Skin epidermis (tissue), 12 donors: ENCODE measurements around the gene MAST4.

Source experiments
- H3K27ac ChIP-seq, 21 experiments: fragments of 200-600 bp; sonication (generic) in 11 of 21; one replicate each; pipeline ENCODE4 v1.5.0; 2020; ENCODE audit warnings: mild to moderate bottlenecking in 3 of 21, inconsistent platforms in 2 of 21, moderate library complexity in 2 of 21
- H3K4me3 ChIP-seq, 7 experiments: fragments of 200-600 bp; sonication (generic) in 2 of 7; one replicate each; pipeline ENCODE4 v1.5.0; 2020; ENCODE audit warnings: inconsistent platforms in 2 of 7, mild to moderate bottlenecking in 2 of 7, moderate library complexity in 1 of 7

The MAST4 gene

DNA sequence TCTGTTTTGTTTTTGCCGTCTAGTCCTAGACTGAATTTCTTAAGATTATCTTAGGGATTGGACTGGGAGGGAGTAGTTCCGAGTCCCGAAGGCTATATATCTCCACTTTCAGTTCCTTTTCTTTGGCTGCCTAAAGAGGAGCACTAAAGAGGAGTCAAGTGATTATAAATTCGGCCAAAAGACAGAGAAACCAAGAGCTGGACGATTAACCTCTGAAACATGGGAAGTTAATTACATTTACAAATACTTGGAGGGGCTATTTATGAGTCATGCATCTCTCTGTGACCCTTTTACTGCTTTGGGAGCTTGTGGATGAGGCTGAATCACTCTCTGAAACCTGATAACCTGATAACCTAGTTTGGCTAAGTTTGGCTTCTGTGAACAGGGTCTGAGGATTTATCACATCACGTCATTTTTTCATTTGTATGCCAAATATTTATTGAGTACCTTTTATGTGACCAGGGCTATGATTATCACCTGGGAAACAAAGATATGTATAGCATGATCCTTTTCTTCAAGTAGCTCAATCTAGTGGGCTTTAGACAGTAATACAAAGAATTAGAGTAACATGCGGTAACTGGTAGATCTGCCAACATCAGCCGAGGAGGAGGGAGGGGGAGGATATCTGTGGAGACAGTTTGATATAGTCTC, 419.5 kb downstream of the MAST4 start:
- peak overlapping the region in 4 of 7 experiments; percentile 5 to 19 (median 16) for H3K4me3 ChIP-seq
- peak overlapping the region in 18 of 21 experiments; percentile 9 to 85 (median 64) for H3K27ac ChIP-seq

DNA sequence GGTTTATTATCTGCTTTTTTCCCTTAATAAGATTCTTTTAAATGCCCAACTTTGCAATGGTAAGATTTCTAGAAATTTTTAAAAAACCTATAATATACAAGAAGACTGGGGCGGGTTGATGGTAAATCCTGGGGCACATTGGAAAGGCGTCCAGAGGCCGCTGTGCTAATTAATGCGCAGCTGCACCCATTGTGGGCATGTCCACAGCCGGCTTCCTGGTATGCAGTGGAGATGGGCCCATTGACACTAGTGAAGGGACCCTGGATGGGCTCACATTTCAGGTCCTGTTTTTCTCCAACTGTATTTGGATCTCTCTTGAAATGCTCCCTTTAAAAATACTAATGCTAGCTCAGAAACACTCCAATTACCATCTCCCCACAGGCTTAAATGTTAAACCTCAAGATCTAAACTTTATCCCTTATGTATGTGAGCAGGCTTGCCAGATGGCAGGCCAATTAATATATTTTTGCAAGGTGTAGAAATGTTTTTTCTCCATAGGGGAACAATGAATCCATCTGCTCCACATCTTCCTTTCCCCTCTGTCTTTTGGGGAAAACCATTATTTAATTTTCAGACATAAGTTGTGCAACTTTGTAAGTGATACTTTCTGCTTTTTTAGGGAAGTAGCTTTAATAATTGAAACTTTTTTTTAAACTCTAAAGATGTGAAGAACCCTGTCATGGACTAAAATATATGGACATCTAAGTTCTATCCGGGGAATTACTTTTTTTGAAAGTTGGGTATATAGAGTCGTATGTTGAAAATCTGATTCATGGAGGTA, 423.1 kb downstream of the MAST4 start:
- Histone ChIP-seq H3K4me3 (no peak overlapping the region), H3K27ac (no peak overlapping the region)

DNA sequence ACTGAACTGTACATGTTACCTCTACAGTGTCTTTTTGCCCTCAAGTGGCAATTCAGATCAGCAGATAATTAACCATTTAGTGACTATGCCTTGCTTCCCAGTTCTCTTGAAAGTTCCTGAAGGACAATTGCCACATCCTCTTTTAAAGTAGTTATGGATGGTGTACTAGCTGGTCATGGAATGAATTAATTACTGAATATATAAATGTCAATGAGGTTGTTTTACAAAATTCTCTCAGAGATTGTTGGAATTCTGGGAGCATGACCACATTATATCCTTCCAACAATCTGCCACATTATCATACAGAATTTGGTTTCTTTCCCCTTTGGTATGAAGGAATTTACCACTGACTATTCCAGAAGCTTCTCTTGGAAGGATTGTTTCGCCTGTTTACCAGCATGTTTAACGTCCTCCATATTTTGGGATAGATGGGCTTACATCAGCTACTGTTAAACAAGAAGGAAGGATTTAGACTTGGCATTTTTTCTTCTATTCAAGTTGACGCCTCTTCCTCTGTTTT, 424.0 kb downstream of the MAST4 start:
- Histone ChIP-seq H3K4me3 (no peak overlapping the region), H3K27ac (peak overlapping the region in 9 of 21 experiments; percentile 1 to 64 (median 31))

DNA sequence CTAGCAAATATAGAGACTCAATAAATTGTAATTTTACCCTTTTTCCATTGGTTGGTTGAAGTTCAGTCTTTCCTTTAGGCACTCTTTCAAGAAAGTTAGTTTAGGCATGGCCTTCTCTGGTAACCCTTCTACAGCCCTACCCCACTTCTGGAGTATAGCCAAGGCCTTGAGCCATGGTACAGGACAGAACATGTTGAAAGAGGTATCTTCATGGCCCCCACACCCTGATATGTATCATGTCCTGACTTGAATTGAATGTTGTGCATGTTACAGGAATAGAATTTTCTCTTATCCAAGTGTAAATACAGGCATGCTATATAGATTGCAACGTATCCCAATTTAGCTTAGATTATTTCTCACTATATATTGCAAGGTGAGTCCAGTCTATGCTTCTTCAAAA, 424.8 kb downstream of the MAST4 start:
- no peak overlapping the region for H3K4me3 ChIP-seq
- H3K27ac ChIP-seq, result peak overlapping the region in 12 of 21 experiments; percentile 1 to 71 (median 43)

DNA sequence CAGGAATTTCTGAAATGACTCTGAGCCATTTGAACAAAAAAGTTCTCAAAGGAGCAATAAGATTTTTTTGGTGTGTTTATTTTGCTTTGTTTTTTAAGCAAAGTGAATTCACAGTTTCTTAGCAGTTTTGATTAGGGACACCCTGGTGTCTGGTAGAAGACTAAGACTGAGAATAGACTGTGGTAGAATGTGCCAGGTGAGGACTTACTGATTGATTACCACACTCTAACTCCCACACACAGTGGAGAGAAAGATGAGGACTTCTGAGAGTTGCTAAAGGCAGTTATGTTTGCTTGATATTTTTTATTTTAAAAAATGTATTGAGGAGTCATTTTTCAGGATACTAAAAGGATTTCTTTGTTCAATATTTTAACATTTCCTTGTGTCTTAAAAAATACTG, 425.3 kb downstream of the MAST4 start:
- Histone ChIP-seq H3K4me3 (no peak overlapping the region), H3K27ac (peak overlapping the region in 11 of 21 experiments; percentile 5 to 71 (median 37))

DNA sequence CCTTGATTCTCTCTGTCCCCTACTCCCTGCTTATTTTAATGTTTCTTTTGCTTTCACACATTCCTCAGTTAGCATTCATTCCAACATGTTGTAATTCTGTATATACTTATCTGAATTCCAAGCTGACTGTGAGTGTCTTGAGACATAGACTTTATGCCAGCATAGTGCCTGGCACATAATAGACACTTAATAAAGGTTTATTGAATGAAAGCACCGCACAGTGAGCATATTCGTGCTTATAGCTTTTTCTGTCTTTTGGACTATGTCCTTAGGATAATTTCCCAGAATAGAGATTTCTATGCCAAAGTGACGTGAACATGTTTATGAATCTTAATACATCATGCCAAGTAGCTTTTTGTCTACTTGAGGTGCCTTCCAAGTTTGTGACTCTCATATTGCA, 425.8 kb downstream of the MAST4 start:
- peak overlapping the region in 7 of 21 experiments; percentile 0 to 71 (median 37) for H3K27ac ChIP-seq
- H3K4me3 ChIP-seq, result no peak overlapping the region

DNA sequence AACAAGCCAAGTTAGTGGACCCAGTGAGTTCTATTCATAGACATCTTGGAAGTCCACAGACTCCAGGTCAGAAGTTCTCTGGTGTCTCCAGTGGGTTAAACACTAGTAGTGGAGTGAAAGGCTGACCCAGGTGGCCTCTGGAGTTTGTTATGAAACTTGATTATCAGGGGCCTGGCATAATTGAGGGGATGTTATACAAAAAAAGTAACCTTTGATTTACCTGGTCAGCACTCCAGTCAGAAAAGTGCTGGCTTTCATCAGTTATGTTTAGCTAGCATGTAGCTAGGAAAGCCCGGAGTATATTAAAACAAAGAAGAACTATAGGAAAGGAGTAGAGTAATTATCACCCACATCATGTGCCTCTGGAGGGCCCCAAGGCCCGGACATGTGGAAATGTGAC, 429.3 kb downstream of the MAST4 start:
- Histone ChIP-seq H3K4me3 (no peak overlapping the region), H3K27ac (no peak overlapping the region)

DNA sequence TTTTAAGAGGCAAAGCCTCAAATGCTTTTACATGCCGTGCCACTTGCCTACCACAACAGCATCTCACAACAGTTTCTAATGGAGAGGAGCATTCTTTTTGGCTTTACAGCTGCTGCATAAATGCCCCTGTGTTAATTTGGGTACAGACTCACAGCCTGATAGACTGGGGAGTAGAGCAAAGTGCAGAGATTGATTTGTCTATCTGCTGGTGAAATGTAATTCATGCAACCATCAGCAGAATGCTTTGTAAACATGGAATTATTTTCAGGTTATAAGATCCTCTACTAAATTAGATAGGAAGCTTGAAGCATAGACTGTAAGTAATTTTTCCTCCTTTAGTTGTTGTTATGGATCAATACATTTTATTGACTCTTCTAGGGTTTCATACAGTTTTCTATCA, 430.1 kb downstream of the MAST4 start:
- no peak overlapping the region for H3K4me3 ChIP-seq
- H3K27ac ChIP-seq, result no peak overlapping the region

DNA sequence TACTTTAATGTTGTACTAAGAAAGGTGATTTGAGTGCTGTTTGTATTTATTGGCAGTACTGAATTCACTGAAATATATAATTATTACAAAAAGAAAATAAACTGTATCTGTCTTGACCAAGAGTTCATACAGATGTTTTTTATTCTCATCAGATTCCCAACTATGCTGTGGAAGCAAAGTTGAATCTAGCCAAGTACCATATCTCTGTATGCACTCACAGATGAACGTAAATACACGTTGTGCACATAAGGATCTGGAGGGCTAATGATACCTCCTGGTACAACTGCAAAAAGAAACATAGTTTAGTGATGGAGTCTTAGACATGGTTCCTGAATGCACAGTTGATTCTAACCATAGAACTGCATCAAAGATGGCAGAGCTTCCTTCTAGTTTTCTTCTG, 431.0 kb downstream of the MAST4 start:
- H3K27ac ChIP-seq, result no peak overlapping the region
- H3K4me3 ChIP-seq, result no peak overlapping the region

DNA sequence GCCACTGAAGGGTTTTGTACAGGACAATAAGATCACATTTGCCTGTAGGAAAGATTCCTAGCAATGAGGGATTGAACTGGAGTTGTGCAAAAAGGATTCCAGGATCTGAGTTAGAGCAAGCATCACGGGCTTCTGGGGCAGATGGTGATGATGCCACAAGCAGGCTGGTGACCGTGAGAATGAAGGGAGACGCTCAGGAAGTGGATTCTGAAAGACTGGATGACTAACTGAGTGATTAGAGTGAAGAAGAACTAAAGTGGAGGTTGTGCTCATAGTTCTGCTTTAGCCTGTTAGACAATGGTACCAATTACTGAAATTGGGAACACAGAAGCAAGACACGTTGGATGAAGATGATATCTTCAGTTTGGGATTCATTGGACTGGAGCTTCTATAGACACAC, 432.2 kb downstream of the MAST4 start:
- H3K27ac ChIP-seq, result no peak overlapping the region

DNA sequence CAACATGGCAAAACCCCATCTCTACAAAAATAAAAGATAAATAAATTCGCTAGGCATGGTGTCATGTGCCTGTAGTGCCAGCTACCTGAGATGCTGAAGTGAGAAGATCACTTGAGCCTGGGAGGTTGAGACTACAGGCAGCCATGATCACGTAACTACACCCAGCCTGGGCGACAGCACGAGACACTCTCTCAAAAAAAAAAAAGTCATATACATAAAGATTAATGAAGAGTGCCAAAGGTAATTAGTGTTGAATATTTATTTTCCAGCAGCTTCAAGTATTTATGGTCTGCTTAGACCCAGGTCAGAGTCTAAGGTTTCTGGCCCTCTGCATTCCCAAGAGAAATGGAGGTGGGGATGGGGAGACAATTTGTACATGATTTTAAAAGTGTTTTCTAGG, 432.7 kb downstream of the MAST4 start:
- peak overlapping the region in 3 of 21 experiments; percentile 17 to 30 (median 26) for H3K27ac ChIP-seq
- H3K4me3 ChIP-seq, result no peak overlapping the region

More for the DNA sequence above, 432.2 kb downstream of the MAST4 start:
- no peak overlapping the region for H3K4me3 ChIP-seq

DNA sequence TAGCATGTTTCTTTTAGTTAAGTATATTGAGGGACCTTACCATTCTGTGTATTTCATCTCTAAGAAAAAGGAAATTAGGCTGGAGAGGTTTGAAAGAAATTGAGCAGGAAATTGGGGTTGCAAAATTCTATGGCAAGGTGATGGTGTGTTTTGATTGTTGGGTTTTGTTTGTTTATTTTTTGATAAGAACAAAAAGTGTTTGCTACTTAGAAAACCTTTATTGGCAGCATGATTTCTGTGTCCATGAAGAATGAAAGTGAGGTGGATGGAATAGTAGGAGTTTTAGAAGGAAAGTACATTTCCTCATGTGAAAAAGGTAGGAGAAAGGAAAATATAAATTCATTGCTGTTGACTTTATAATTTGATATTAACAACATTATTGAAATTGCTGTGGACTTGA, 433.3 kb downstream of the MAST4 start:
- no peak overlapping the region for H3K4me3 ChIP-seq
- peak overlapping the region in 1 of 21 experiments; percentile 30 for H3K27ac ChIP-seq

DNA sequence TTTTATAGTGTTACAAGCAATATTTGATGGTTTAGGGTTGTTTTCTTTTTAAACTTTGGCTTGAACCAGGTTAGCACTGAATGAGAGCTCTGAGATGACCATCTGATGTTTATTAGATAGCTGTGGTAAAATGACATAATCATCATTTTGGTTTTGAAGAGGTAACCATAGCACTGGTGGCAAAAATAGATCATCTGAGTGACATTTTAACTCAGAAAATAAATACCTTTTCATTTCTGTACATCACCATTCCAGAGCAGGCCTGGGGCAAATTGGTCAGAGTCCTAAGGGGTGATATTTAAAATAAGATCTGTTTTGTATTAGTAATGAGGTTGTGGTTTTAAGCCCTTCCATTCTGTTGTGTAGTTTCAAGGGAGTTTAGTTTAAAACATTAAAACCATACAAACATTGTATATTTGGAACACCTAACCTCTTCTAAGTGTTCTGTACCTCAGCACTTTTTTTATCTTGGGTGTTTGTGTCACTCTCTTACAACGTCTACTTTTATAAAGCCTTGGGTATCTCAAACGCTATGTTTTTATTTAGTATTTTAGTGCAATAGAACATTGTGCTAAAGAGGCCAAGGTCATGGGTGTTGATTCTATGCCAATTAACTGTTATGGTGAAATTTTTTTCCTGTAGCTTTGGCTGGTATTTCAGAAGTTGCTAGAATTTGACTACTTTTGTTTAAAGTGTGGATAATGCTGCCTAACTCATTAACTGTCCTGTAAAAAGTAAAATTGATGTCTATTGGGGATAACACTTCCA, 434.3 kb downstream of the MAST4 start:
- Histone ChIP-seq H3K4me3 (no peak overlapping the region), H3K27ac (peak overlapping the region in 7 of 21 experiments; percentile 8 to 45 (median 20))

DNA sequence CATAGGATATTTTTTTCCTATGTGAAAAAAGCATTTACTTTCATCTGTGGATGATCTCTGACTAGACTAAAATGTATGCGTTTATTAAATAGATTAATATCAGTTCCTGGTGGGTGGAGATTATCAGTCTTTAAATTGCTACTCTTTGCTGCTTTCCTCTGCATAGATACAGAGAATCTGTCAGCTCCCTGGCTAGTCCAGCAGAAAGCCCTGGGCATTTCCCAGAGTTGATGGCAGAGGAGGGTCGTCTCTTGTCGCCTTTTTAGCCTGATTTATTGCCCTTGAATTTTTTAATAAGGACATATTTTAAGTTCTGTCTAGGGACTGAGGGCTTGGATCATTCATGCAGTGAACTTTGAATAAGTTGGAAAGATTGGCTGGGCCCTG, 434.9 kb downstream of the MAST4 start:
- peak overlapping the region in 8 of 21 experiments; percentile 10 to 45 (median 34) for H3K27ac ChIP-seq
- H3K4me3 ChIP-seq, result no peak overlapping the region

DNA sequence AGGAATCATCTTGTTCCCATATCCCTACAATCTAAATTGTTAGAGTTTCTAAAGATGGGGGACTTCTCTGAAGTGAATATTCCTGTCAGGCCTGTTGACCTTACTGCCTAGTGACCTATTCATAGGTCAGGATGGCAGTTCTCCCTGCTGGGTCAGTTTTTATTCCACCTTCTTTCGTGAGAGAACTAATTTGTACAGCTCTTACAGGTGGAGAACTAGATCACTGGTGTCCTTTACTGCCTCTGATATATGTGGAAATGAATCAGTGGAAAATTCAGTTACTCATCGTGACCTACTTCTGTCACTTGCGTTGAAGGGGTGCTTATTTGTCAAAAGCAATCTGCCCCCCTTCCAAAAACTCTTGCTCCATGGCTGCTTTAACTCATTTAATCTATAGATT, 435.5 kb downstream of the MAST4 start:
- Histone ChIP-seq H3K27ac (peak overlapping the region in 9 of 21 experiments; percentile 25 to 45 (median 30)), H3K4me3 (no peak overlapping the region)

DNA sequence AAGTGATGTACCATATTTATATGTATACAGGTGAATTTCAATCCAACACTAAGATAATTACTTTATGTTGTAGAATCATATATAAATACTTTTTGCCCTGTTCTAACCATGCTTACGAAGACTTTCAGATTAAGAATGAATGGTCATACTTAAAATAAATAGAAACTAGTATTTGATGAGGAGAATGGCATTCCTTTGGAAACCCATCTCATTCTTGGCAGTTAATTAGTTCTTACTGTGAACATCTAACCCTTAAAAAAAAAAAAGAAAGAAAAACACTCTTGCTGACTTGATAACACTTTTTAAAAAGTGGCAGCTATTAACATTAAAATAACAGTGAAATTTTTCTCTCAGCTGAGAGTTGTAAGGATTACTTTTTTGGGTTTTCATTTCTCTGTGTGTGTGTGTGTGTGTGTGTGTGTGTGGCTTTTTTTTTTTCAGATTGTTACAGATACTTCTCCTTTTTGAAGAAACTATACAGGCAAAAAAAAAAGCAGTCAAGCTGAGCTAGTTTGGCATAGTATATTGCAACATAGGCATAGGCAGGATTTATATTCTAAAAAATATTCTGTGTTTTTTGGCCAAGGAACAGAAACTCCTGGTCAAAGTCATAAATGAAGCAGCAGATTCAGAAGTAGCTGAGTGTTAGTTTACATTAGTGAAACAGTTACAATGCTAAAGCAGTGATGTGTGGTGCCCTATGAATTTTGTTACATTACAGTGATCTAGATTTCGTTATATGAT, 436.9 kb downstream of the MAST4 start:
- no peak overlapping the region for H3K4me3 ChIP-seq
- H3K27ac ChIP-seq, result peak overlapping the region in 1 of 21 experiments; percentile 26

DNA sequence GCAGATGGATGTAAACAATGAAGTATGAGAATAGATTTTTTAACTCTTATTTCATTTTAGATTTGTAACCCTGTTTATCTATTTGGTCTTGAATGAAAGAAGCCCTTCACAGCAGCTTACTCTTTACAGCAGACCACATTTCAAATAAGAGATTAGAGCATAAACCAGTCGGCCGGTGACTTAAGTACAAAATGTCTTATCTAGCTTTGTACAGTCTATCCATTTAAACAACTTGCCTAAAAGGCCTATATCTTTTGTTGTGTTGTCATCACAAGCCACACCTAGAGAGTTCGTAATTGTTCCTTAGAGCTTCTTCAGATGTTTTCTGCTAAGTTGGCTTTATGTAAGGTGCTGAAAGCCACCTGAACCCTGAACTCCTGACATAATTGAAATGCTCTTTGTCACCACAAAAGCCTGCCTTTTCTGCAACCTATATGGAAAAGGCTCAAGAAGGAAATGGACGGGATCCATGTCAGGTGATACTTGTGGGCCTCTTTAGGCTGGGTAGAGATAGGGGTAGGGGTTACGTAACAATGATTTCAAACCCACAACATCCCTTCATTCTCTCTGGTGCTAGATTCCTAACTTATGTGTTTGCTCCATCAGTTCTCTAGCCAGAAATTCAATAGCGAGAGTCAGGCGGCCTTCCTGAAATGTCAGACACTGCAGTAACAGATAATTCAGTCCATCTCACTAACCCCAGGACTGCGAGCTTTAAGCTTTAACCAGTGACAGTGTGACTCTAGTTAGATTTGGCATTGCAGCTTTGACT, 437.9 kb downstream of the MAST4 start:
- H3K4me3 ChIP-seq, result no peak overlapping the region
- peak overlapping the region in 1 of 21 experiments; percentile 26 for H3K27ac ChIP-seq

DNA sequence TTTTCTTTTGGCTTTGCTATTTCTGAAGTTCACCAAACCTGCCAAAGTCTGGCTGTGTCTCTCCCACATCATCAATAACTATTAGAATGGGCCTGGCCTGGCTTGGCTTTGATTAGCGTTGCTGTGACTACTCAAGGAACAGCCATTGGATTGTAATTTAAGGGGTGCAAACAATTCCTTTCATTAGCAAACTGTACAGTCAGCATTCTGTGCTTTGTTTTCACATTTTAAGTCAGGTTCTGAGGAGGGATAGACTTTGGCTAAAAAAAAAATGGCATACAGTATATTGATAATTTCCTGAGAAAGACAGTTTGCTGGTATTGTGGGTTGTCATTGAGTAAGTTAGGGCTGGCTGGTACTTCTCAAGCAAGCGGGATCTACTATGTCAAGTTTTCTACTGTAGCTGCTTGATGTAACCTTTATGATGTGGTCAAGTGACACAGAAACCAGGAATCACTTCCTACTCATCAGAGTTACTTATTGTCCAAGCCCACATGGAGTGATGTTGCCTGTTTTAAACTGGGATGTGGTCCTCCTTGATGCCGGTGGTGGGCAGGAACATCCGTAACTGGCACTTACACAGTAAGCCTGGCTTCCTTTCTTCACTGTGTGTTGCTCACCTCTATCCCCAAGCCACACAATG, 439.0 kb downstream of the MAST4 start:
- Histone ChIP-seq H3K27ac (no peak overlapping the region), H3K4me3 (no peak overlapping the region)
